ENCODE measurements around the gene COG5.

COG5 gene

GRCh38 chr7:107442678-107443077 lies 121.0 kb downstream of the COG5 start:
- no peaks in the 10 kb centered on the region for H3K27me3 ChIP-seq (ENCODE audit: control insufficient read depth, insufficient read depth, low read length, poor library complexity, severe bottlenecking)
- no peak overlapping the region for H3K4me3 ChIP-seq (ENCODE audit: insufficient read depth, low read depth, low read length)
- H3K4me1 ChIP-seq (ENCODE audit: control insufficient read depth, insufficient read depth, low read length): no peaks in the 10 kb centered on the region
- no peaks in the 10 kb centered on the region for H3K9me3 ChIP-seq (ENCODE audit: control insufficient read depth, low read length)
- peaks cover 4% of the 10 kb centered on the region for H3K36me3 ChIP-seq (ENCODE audit: control insufficient read depth, insufficient read depth, low read length)
- H3K27ac ChIP-seq (ENCODE audit: insufficient read depth, low read depth, low read length, poor library complexity, severe bottlenecking): no peak overlapping the region
- 92% methylated on average over 1 of the region's 1 CpG; no CpG with 5 or more reads in 1 of the 2 experiments for WGBS, 2 experiments

GRCh38 chr7:107441581-107442422 lies 121.9 kb downstream of the COG5 start:
- no peaks in the 10 kb centered on the region for H3K27me3 ChIP-seq (ENCODE audit: control insufficient read depth, insufficient read depth, low read length, poor library complexity, severe bottlenecking)

GRCh38 chr7:107439025-107439424 lies 124.7 kb downstream of the COG5 start:
- Histone ChIP-seq H3K27ac (ENCODE audit: insufficient read depth, low read depth, low read length, poor library complexity, severe bottlenecking) (no peak overlapping the region), H3K4me3 (ENCODE audit: insufficient read depth, low read depth, low read length) (no peak overlapping the region), H3K4me1 (ENCODE audit: control insufficient read depth, insufficient read depth, low read length) (no peaks in the 10 kb centered on the region), H3K27me3 (ENCODE audit: control insufficient read depth, insufficient read depth, low read length, poor library complexity, severe bottlenecking) (no peaks in the 10 kb centered on the region), H3K36me3 (ENCODE audit: control insufficient read depth, insufficient read depth, low read length) (peaks cover 4% of the 10 kb centered on the region), H3K9me3 (ENCODE audit: control insufficient read depth, low read length) (no peaks in the 10 kb centered on the region)
- 91 to 96% methylated on average over 5 of the region's 5 CpGs for WGBS, 2 experiments

More at GRCh38 chr7:107441581-107442422, 121.9 kb downstream of the COG5 start:
- Histone ChIP-seq H3K4me1 (ENCODE audit: control insufficient read depth, insufficient read depth, low read length) (no peaks in the 10 kb centered on the region), H3K36me3 (ENCODE audit: control insufficient read depth, insufficient read depth, low read length) (peaks cover 4% of the 10 kb centered on the region), H3K27ac (ENCODE audit: insufficient read depth, low read depth, low read length, poor library complexity, severe bottlenecking) (no peak overlapping the region), H3K9me3 (ENCODE audit: control insufficient read depth, low read length) (no peaks in the 10 kb centered on the region), H3K4me3 (ENCODE audit: insufficient read depth, low read depth, low read length) (no peak overlapping the region)

- no peak overlapping the region for H3K4me3 ChIP-seq (ENCODE audit: insufficient read depth, low read depth, low read length)
- H3K36me3 ChIP-seq (ENCODE audit: control insufficient read depth, insufficient read depth, low read length): no peaks in the 10 kb centered on the region
- H3K27me3 ChIP-seq (ENCODE audit: control insufficient read depth, insufficient read depth, low read length, poor library complexity, severe bottlenecking): no peaks in the 10 kb centered on the region
- no peak overlapping the region for H3K27ac ChIP-seq (ENCODE audit: insufficient read depth, low read depth, low read length, poor library complexity, severe bottlenecking)
- no peaks in the 10 kb centered on the region for H3K9me3 ChIP-seq (ENCODE audit: control insufficient read depth, low read length)
- WGBS, 2 experiments: 90% methylated on average over 1 of the region's 1 CpG
- H3K4me1 ChIP-seq (ENCODE audit: control insufficient read depth, insufficient read depth, low read length): no peaks in the 10 kb centered on the region
Observed at GRCh38 chr7:107435749-107436148, 128.0 kb downstream of the COG5 start.

- Histone ChIP-seq H3K27me3 (ENCODE audit: control insufficient read depth, insufficient read depth, low read length, poor library complexity, severe bottlenecking) (no peaks in the 10 kb centered on the region), H3K4me1 (ENCODE audit: control insufficient read depth, insufficient read depth, low read length) (no peaks in the 10 kb centered on the region), H3K27ac (ENCODE audit: insufficient read depth, low read depth, low read length, poor library complexity, severe bottlenecking) (no peak overlapping the region), H3K36me3 (ENCODE audit: control insufficient read depth, insufficient read depth, low read length) (no peaks in the 10 kb centered on the region), H3K9me3 (ENCODE audit: control insufficient read depth, low read length) (no peaks in the 10 kb centered on the region), H3K4me3 (ENCODE audit: insufficient read depth, low read depth, low read length) (no peak overlapping the region)
- WGBS, 2 experiments: 80 to 95% methylated on average over 1 of the region's 1 CpG
Observed at GRCh38 chr7:107432261-107432660, 131.5 kb downstream of the COG5 start.

- Histone ChIP-seq H3K4me3 (ENCODE audit: insufficient read depth, low read depth, low read length) (no peak overlapping the region), H3K27ac (ENCODE audit: insufficient read depth, low read depth, low read length, poor library complexity, severe bottlenecking) (no peak overlapping the region), H3K36me3 (ENCODE audit: control insufficient read depth, insufficient read depth, low read length) (no peaks in the 10 kb centered on the region), H3K4me1 (ENCODE audit: control insufficient read depth, insufficient read depth, low read length) (no peaks in the 10 kb centered on the region), H3K27me3 (ENCODE audit: control insufficient read depth, insufficient read depth, low read length, poor library complexity, severe bottlenecking) (no peaks in the 10 kb centered on the region), H3K9me3 (ENCODE audit: control insufficient read depth, low read length) (no peaks in the 10 kb centered on the region)
Observed at GRCh38 chr7:107430057-107430456, 133.7 kb downstream of the COG5 start.

GRCh38 chr7:107428642-107429041 lies 135.1 kb downstream of the COG5 start:
- Histone ChIP-seq H3K27me3 (ENCODE audit: control insufficient read depth, insufficient read depth, low read length, poor library complexity, severe bottlenecking) (no peaks in the 10 kb centered on the region), H3K4me1 (ENCODE audit: control insufficient read depth, insufficient read depth, low read length) (no peaks in the 10 kb centered on the region), H3K36me3 (ENCODE audit: control insufficient read depth, insufficient read depth, low read length) (no peaks in the 10 kb centered on the region), H3K9me3 (ENCODE audit: control insufficient read depth, low read length) (no peaks in the 10 kb centered on the region), H3K27ac (ENCODE audit: insufficient read depth, low read depth, low read length, poor library complexity, severe bottlenecking) (no peak overlapping the region), H3K4me3 (ENCODE audit: insufficient read depth, low read depth, low read length) (no peak overlapping the region)
- WGBS, 2 experiments: 83 to 100% methylated on average over 1 of the region's 1 CpG

- no peaks in the 10 kb centered on the region for H3K36me3 ChIP-seq (ENCODE audit: control insufficient read depth, insufficient read depth, low read length)
- H3K27ac ChIP-seq (ENCODE audit: insufficient read depth, low read depth, low read length, poor library complexity, severe bottlenecking): no peak overlapping the region
- no peaks in the 10 kb centered on the region for H3K9me3 ChIP-seq (ENCODE audit: control insufficient read depth, low read length)
- H3K4me1 ChIP-seq (ENCODE audit: control insufficient read depth, insufficient read depth, low read length): no peaks in the 10 kb centered on the region
- no peaks in the 10 kb centered on the region for H3K27me3 ChIP-seq (ENCODE audit: control insufficient read depth, insufficient read depth, low read length, poor library complexity, severe bottlenecking)
- WGBS, 2 experiments: 96 to 97% methylated on average over 5 of the region's 5 CpGs
- H3K4me3 ChIP-seq (ENCODE audit: insufficient read depth, low read depth, low read length): no peak overlapping the region
Observed at GRCh38 chr7:107427462-107427861, 136.3 kb downstream of the COG5 start.

GRCh38 chr7:107414198-107414597 lies 149.5 kb downstream of the COG5 start:
- Histone ChIP-seq H3K27me3 (ENCODE audit: control insufficient read depth, insufficient read depth, low read length, poor library complexity, severe bottlenecking) (no peaks in the 10 kb centered on the region), H3K4me3 (ENCODE audit: insufficient read depth, low read depth, low read length) (no peak overlapping the region), H3K36me3 (ENCODE audit: control insufficient read depth, insufficient read depth, low read length) (no peaks in the 10 kb centered on the region), H3K4me1 (ENCODE audit: control insufficient read depth, insufficient read depth, low read length) (no peaks in the 10 kb centered on the region), H3K9me3 (ENCODE audit: control insufficient read depth, low read length) (no peaks in the 10 kb centered on the region), H3K27ac (ENCODE audit: insufficient read depth, low read depth, low read length, poor library complexity, severe bottlenecking) (no peak overlapping the region)
- 100% methylated on average over 1 of the region's 1 CpG; no CpG with 5 or more reads in 1 of the 2 experiments for WGBS, 2 experiments

GRCh38 chr7:107408349-107408748 lies 155.4 kb downstream of the COG5 start:
- H3K4me3 ChIP-seq (ENCODE audit: insufficient read depth, low read depth, low read length): no peak overlapping the region
- no peaks in the 10 kb centered on the region for H3K9me3 ChIP-seq (ENCODE audit: control insufficient read depth, low read length)
- no peak overlapping the region for H3K27ac ChIP-seq (ENCODE audit: insufficient read depth, low read depth, low read length, poor library complexity, severe bottlenecking)
- no peaks in the 10 kb centered on the region for H3K4me1 ChIP-seq (ENCODE audit: control insufficient read depth, insufficient read depth, low read length)
- H3K27me3 ChIP-seq (ENCODE audit: control insufficient read depth, insufficient read depth, low read length, poor library complexity, severe bottlenecking): no peaks in the 10 kb centered on the region
- no peaks in the 10 kb centered on the region for H3K36me3 ChIP-seq (ENCODE audit: control insufficient read depth, insufficient read depth, low read length)
